C4-2B (cell line): ENCODE results near the gene SLC35A2.

Experiments
- H3K27ac ChIP-seq: fragments of 450-650 bp; 2 replicates; pipeline ENCODE4 v1.5.1; 2017
- ZFX ChIP-seq: fragments of 450-650 bp; IDR thresholded peaks from 2 replicates; pipeline ENCODE4 v1.6.1; 2017
- TF ChIP-seq, protein P1 (sequence below): fragments of 450-650 bp; conservative IDR thresholded peaks from 2 replicates; pipeline ENCODE4 v1.5.1; 2017; ENCODE audit warnings: mild to moderate bottlenecking

Gene SLC35A2

DNA sequence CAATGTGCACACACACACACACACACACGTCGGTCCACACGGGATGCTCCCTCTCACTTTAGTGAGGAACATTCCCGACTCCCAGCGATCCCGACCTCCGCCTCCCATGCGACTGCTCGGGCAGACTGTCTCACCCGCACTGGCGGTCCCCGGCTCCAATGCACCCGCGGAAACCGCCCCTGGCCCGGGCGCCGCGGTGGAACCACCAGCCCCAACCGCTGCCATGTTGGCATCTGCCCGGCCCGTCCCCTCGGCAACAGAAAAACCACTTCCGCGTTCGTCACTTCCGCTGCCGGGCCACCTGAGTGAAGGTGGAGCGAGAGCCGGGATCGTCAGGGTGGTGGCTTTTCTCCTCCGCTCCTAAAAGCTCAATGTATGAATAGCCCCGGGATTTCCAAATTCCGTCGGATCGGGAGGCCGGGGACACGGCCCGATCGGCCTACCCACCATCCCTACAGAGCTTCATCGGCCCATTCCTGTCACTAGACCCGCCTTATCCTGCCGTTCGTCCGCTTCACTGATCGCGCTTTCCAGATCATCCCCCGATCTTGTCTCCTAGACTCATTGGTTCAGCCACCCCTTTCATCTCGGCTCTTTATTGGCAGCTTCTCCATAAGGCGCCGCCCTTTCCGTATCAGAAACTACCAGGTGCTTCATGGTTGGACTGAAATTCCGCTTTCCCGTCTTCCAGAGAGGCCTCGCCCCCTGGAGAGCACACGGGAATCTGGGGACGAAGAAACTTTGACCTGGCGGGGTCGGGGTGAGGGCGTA lies at the start of gene SLC35A2:
Gene SLC35A2 (minus strand): TSS at position 235 of the 771 bp plus-strand sequence. CDS start 10 bp downstream, at position 225.
- TF ChIP-seq ZFX: no peak
- TF ChIP-seq, protein P1, sequence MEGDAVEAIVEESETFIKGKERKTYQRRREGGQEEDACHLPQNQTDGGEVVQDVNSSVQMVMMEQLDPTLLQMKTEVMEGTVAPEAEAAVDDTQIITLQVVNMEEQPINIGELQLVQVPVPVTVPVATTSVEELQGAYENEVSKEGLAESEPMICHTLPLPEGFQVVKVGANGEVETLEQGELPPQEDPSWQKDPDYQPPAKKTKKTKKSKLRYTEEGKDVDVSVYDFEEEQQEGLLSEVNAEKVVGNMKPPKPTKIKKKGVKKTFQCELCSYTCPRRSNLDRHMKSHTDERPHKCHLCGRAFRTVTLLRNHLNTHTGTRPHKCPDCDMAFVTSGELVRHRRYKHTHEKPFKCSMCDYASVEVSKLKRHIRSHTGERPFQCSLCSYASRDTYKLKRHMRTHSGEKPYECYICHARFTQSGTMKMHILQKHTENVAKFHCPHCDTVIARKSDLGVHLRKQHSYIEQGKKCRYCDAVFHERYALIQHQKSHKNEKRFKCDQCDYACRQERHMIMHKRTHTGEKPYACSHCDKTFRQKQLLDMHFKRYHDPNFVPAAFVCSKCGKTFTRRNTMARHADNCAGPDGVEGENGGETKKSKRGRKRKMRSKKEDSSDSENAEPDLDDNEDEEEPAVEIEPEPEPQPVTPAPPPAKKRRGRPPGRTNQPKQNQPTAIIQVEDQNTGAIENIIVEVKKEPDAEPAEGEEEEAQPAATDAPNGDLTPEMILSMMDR: no peak
- H3K27ac ChIP-seq: peak within 1 kb of the TSS; percentile 69

DNA sequence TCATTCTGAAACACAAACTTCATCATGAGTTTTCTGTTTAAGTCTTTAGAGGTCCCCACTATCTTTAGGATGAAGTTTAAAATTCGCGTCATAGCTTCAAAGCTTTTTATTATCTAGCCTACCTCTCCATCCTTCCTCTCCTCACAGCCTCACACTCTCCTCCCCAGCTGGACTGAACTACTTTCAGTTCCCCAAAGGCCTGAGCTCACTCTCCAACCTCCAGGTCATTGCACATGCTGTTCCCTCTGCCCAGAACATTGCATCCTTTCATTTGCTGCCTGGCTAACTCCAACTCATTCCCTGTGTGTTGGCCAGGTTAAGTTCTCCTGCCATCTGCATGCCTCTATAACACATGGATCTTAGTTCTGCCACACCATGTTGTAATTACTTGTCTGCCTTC lies 48.8 kb upstream of the SLC35A2 start:
- no peak overlapping the region for H3K27ac ChIP-seq
- TF ChIP-seq ZFX: no peak
- TF ChIP-seq, protein P1: no peak

DNA sequence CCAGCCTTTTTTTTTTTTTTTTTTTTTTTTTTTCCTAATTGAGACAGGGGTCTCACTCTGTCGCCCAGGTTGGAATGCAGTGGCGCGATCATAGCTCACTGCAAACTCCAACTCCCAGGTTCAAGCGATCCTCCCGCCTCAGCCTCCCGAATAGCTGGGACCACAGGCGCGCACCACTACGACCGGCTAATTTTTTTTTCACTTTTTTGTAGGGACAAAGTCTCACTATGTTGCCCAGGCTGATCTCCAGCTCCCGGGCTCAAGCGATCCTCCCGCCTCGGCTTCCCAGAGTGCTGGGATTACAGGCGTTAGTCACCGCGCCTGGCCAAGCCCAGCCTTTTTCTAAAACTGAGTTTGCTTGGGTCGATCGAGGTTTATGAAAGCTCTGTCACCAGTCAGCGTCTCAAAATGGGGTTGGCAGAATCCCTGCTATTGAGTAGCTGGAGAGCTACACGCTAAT lies 47.2 kb upstream of the SLC35A2 start:
- TF ChIP-seq, protein P1: no peak
- TF ChIP-seq ZFX: no peak
- H3K27ac ChIP-seq: peak overlapping the region; percentile 88

DNA sequence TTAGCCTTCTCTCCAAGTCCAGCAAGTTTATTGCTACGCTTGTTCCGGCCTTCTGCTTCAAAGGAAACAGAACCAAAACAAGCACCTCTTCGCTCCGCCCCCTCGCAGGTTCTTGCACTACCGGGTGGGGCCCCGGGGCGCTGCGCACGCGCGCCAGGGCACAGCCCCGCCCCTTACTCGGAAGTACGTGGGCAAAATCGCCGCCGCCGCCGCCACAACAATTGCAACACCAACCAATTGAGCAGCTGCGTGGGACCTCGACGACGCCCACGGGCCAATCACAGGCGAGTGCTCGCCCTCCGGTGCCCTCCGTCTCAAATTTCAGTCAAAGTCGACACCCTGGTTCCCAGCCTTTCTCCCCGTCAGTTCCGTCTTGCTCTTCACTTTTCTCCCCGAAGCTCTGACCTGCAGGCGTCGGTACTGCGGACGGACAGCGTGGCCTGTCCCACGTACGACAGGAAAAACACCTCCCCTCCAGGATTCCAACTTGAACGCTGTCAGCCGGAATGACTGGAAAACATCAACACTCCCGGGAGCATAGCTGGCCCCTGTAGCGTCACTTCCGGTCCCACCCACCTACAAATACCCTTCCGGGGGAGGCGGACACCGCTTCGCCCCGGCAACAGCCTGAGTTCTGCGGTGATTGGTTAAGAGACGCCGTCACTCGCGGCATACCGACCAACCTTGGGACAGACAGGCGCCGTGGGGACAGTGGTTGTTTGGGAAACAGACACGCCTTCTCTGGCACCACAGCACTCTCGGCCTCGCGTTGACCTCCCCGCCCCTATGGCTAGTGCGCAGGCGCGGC lies 46.6 kb upstream of the SLC35A2 start:
- TF ChIP-seq, protein P1: no peak
- TF ChIP-seq ZFX: no peak
- H3K27ac ChIP-seq: peak overlapping the region; percentile 88

DNA sequence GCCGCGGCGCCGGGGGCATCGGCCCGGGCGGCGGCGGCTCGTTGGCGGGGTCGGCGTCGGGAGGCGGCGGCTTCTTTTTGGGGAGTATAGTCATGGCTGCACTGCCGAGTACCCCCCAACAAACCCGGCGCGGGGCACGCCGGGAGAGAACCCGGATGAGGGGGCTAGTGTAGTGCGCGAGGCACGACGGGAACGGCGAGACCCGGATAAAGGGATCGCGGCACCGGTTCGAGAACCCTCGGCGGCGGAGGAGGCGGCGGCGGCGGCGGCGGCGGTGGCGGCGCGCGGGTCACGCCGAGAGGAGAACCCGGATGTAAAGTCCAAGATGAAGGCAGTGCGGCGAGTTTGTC lies 46.0 kb upstream of the SLC35A2 start, which contains the start of gene OTUD5:
Gene OTUD5 (minus strand): TSS at position 131 of the 350 bp plus-strand sequence. CDS start 37 bp downstream, at position 94.
- H3K27ac ChIP-seq: peak within 1 kb of the TSS; percentile 88
- TF ChIP-seq, protein P1: no peak
- no peak for TF ChIP-seq ZFX

DNA sequence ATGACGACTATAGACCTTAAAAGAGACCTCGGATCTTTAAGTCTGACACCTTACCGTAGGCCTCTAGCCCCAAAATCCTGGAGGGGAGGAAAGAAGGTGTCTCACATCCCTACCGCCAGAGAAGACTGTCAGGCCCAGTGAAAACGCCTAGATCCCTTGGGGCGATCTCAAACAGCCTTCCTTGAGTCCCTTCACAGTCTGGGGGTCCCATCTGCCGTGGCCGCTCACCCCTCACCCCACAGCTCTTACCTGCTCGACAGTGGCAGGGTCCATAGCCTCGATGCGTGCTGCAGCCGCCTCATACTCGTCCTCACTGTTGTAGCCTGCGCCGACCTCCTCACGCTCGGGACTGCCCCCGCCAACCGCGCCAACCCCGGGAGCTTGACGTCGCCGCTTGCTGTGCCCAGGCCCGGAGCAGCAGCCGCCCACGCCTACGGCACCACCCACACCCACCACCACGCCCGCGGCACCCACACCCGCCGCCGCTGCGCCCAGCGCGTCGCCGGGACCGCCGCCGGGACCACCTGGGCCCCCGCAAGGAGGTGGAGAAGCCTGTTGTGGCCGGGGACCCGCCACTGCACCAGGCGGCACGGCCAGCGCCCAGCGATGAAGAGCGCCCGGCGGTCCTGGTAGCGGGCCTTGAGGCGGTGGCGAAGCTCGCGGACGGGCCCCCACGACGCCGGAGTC lies 45.4 kb upstream of the SLC35A2 start:
- H3K27ac ChIP-seq: peak overlapping the region; percentile 88
- TF ChIP-seq ZFX: no peak
- TF ChIP-seq, protein P1: no peak
